ENCODE results near the gene CYLD. TPM values are rescaled to one million over a fixed set of nuclear protein-coding genes. Genes with fewer than 3 reads are reported as not detected.

The CYLD gene
- total and polyA plus RNA-seq, 10 of the 15 experiments (the other 5 are each of a cell fraction or from before 2014, with no cell fraction given), result 19.2 to 106 (median 46.1) TPM

- in situ Hi-C loops (cut with MboI), result loop anchor here (5.0 kb wide), 1 partner anchor 439 kb away; the partner anchor contains the start of gene BRD7
- H3K9ac ChIP-seq (ENCODE audit: control insufficient read depth, insufficient read depth, low read length), result no peak overlapping the region
- peak; percentile 54 for TF ChIP-seq DPF2 (IDR thresholded peaks at IDR 0.05)
- TF ChIP-seq HDAC2 (IDR thresholded peaks at IDR 0.05), result no peak
- peak; percentile 17; the same call in 1 of the 2 replicates for TF ChIP-seq YY1 (IDR thresholded peaks at IDR 0.05; ENCODE audit: low read depth, low read length)
- peak; percentile 51; the same call in 1 of the 2 replicates for TF ChIP-seq RB1 (IDR thresholded peaks at IDR 0.05; ENCODE audit: borderline replicate concordance)
- TF ChIP-seq KAT2A (conservative IDR thresholded peaks at IDR 0.05; ENCODE audit: control insufficient read depth, low read depth, low read length), result no peak
- TF ChIP-seq SMARCA5 (IDR thresholded peaks at IDR 0.05), result peak; percentile 86; the same call in 1 of the 2 replicates
- TF ChIP-seq PBX3 (IDR thresholded peaks at IDR 0.05; ENCODE audit: insufficient replicate concordance, low read depth, low read length), result no peak
- no peak for TF ChIP-seq ZBTB33 (IDR thresholded peaks at IDR 0.05)
- no peak for TF ChIP-seq PKNOX1 (IDR thresholded peaks at IDR 0.05)
- TF ChIP-seq RAD21 (IDR thresholded peaks at IDR 0.05; ENCODE audit: insufficient read depth, low read depth, low read length), result peak; percentile 87
- TF ChIP-seq EZH2 (IDR thresholded peaks at IDR 0.05; ENCODE audit: borderline replicate concordance, control insufficient read depth, low read depth, low read length), result no peak
- no peak for TF ChIP-seq BACH1 (IDR thresholded peaks at IDR 0.05; ENCODE audit: borderline replicate concordance)
- no peak for TF ChIP-seq MYC (IDR thresholded peaks at IDR 0.05; ENCODE audit: insufficient read depth, insufficient read length, insufficient replicate concordance, low read length, severe bottlenecking)
- TF ChIP-seq POLR2AphosphoS2 (IDR thresholded peaks at IDR 0.05; ENCODE audit: low read depth, low read length), result no peak
- no peak for TF ChIP-seq FOXM1 (IDR thresholded peaks at IDR 0.05; ENCODE audit: low read depth, low read length)
- no peak for TF ChIP-seq POLR2AphosphoS5 (IDR thresholded peaks at IDR 0.05; ENCODE audit: low read length)
Measured at GRCh38 chr16:50806099-50807062, 64.5 kb downstream of the CYLD start.

More at GRCh38 chr16:50806099-50807062, 64.5 kb downstream of the CYLD start:
- Histone ChIP-seq H3K9me3 (replicated peaks; ENCODE audit: control insufficient read depth, insufficient read depth, low read length) (no peaks in the 10 kb centered on the region), H3K27me3 (replicated peaks in 1 of 2; ENCODE audit: control insufficient read depth in 2 of 2, insufficient read depth in 2 of 2, low read length in 1 of 2) (no peaks in the 10 kb centered on the region), H4K20me1 (ENCODE audit: control insufficient read depth, insufficient read depth) (no peaks in the 10 kb centered on the region), H2AFZ (ENCODE audit: control insufficient read depth, low read depth, low read length) (peak overlapping the region; percentile 73), H3K4me2 (ENCODE audit: control insufficient read depth, insufficient read depth) (peak overlapping the region; percentile 82), H3K79me2 (ENCODE audit: control insufficient read depth, insufficient read depth, low read length) (no peaks in the 10 kb centered on the region), H3K27ac (ENCODE audit: control insufficient read depth, insufficient read depth) (no peak overlapping the region), H3K4me1 (ENCODE audit: control insufficient read depth, insufficient read depth, low read length) (peaks cover 4% of the 10 kb centered on the region; the same call in 1 of the 2 replicates), H3K36me3 (ENCODE audit: control insufficient read depth in 2 of 2, insufficient read depth in 2 of 2, low read length in 1 of 2) (0 out of 4 replicates have a peak, but pooled peaks cover 0 to 2% of the 10 kb centered on the region in 2 experiments), H3K4me3 (no peak overlapping the region)
- intact Hi-C loops (cut with micrococcal nuclease; ENCODE audit: unreplicated experiment), result loop anchor here (1.0 to 10.0 kb wide), 7 partner anchors 60 to 592 kb away; partner anchors contain the start of gene BRD7
- 12% methylated on average over 26 of the region's 26 CpGs for WGBS (ENCODE audit: insufficient coverage, insufficient replicate concordance, low lambda C conversion rate, missing lambda C conversion rate)
- ChIA-PET CTCF (interaction anchor here (0.6 to 13.4 kb wide), 121 partner anchors 9 to 1176 kb away, joined by 3 to 293 read pairs (median 5); partner anchors contain the start of genes ADCY7, CNEP1R1, CYLD and SNX20), SMC1A (ENCODE audit: uncharacterized antibody, unreplicated experiment) (interaction anchor here (0.6 to 4.3 kb wide), 42 partner anchors 9 to 830 kb away, joined by 3 to 78 read pairs (median 5); partner anchors contain the start of genes CNEP1R1 and CYLD), POLR2A (no interaction called here), RAD21 (ENCODE audit: unreplicated experiment) (interaction anchor here (0.5 to 4.3 kb wide), 59 partner anchors 9 to 1176 kb away, joined by 3 to 78 read pairs (median 4); partner anchors contain the start of genes CNEP1R1, CYLD and SNX20)
- no TSS peak for BruUV-seq (replicated peaks)
- peak; percentile 86 for FAIRE-seq
- peak; percentile 95 for ATAC-seq
- peak; percentile 81 for DNase-seq (ENCODE audit: low read depth, low spot score)
